ENCODE data around the gene TMEM238L.

Gene TMEM238L

DNA sequence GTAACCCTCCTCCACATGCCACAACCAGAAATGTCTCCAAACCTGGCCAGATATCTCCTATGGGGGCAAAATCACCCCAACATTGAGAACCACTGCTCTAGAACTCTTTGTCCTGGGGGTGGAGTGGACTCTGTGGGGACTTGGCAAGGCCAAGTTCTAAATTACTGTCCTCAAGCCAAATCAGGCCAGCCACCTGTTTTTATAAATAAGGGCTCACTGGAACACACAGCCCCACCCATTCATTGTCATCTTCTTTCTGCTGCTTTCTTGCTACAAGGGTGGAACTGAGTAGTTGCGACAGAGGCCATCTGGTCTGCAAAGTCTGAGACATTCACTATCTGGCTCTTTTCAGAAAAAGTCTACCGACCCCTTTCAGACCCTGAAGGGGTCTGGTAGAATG is 47.3 kb downstream of the TMEM238L start:
- Histone ChIP-seq H3K36me3 (ENCODE audit: control insufficient read depth, insufficient read depth, low read length, severe bottlenecking) (no peaks in the 10 kb centered on the region), H3K4me1 (ENCODE audit: control insufficient read depth, insufficient read depth, low read length) (peaks cover 7% of the 10 kb centered on the region), H3K9me3 (ENCODE audit: control insufficient read depth, low read length) (no peaks in the 10 kb centered on the region), H3K4me3 (ENCODE audit: low read length) (no peak overlapping the region), H3K9ac (ENCODE audit: low read length) (no peak overlapping the region), H3K27me3 (replicated peaks; ENCODE audit: control insufficient read depth, insufficient read depth, low read length) (peaks cover 13% of the 10 kb centered on the region)
- DNase-seq (ENCODE audit: low read depth), result no peak

DNA sequence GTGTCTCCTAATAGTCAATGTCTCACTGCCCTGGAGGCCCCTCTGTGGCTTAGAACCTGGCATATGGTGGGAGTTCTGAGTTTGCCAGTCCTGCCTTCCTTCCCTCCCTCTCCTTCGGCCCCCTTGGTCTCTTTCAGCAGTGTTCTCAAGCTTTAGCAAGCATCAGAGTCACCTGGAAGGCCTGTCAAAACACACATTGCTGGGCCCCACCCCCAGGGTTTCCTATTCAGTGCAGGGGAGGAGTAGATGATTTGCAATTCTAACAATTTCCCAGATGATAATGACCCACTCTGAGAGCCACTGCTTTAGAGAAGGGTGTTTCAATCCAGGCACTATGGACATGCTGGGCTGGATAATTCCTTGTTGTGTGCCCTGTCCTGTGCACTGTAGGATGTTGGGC is 47.7 kb downstream of the TMEM238L start:
- Histone ChIP-seq H3K36me3 (ENCODE audit: control insufficient read depth, insufficient read depth, low read length, severe bottlenecking) (no peaks in the 10 kb centered on the region), H3K9ac (ENCODE audit: low read length) (no peak overlapping the region), H3K27me3 (replicated peaks; ENCODE audit: control insufficient read depth, insufficient read depth, low read length) (peaks cover 13% of the 10 kb centered on the region), H3K9me3 (ENCODE audit: control insufficient read depth, low read length) (no peaks in the 10 kb centered on the region), H3K4me1 (ENCODE audit: control insufficient read depth, insufficient read depth, low read length) (peaks cover 2% of the 10 kb centered on the region), H3K4me3 (ENCODE audit: low read length) (no peak overlapping the region)
- DNase-seq (ENCODE audit: low read depth), result no peak

DNA sequence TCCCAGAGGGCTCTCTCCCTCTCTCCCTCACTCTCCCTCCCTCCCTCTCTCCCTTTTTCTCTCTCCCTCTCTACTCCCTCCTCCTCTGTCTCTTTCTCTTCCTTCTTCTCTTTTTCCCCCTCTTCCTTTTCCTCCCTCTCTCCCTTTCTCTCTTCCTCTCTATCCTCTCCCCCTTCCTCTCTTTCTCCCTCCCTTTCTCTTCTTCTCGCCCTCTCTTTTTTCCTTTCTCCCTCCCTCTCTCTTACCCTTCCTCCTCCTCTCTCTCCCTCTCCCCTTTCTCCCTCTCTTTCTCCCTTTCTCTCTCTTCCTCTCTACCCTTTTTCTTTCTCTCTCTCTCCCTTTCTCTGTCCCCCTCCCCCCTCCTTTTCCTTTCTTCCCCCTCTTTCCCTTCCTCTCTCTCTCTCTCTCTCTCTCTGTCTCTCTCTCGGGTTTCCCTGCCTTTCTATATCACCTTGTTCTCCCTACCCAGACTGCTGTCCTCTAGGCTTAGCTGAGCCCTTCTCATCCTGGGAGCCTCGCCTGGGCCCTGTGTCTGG is 48.2 kb downstream of the TMEM238L start:
- Histone ChIP-seq H3K4me1 (ENCODE audit: control insufficient read depth, insufficient read depth, low read length) (no peaks in the 10 kb centered on the region), H3K9ac (ENCODE audit: low read length) (no peak overlapping the region), H3K36me3 (ENCODE audit: control insufficient read depth, insufficient read depth, low read length, severe bottlenecking) (no peaks in the 10 kb centered on the region), H3K27me3 (replicated peaks; ENCODE audit: control insufficient read depth, insufficient read depth, low read length) (peaks cover 13% of the 10 kb centered on the region), H3K9me3 (ENCODE audit: control insufficient read depth, low read length) (no peaks in the 10 kb centered on the region), H3K4me3 (ENCODE audit: low read length) (no peak overlapping the region)
- DNase-seq (ENCODE audit: low read depth), result no peak

DNA sequence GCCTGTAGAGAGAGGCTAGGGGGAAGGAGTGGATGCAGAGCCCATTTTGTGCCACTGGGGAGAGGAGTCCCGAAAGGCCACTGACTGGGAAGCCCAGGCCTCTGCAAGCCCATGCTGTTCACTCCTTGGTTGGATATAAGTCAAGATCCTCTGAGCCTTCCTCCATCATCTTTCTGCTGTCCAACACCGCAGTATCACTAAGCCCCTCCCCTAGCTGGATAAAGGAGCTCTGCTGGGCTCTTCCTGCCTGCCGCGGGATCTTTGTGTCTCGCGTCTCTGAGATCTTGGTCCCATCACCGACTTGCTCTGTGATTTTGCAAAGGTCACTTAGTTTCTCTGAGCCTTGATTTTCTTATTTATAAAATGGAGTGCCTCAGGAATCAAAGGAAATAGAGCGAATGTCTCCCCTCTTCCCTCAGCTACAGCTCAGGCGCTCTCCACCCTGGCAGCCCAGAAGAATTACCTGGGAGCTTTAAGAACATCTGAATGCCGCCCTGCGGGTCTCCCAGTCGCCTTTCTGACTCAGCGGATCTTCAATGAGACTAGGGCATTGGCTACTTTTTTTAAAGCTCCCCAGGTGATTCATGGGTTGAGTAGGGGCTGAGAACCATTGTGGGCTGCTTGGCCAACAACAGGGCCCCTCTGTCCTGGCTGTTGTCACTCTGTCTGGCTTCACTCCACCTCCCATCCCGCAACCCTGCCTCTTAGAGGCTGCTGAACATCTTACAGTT is 48.9 kb downstream of the TMEM238L start:
- DNase-seq (ENCODE audit: low read depth), result no peak
- H3K9me3 ChIP-seq (ENCODE audit: control insufficient read depth, low read length), result no peaks in the 10 kb centered on the region
- no peaks in the 10 kb centered on the region for H3K4me1 ChIP-seq (ENCODE audit: control insufficient read depth, insufficient read depth, low read length)
- peaks cover 13% of the 10 kb centered on the region for H3K27me3 ChIP-seq (replicated peaks; ENCODE audit: control insufficient read depth, insufficient read depth, low read length)
- H3K9ac ChIP-seq (ENCODE audit: low read length), result no peak overlapping the region
- no peaks in the 10 kb centered on the region for H3K36me3 ChIP-seq (ENCODE audit: control insufficient read depth, insufficient read depth, low read length, severe bottlenecking)
- H3K4me3 ChIP-seq (ENCODE audit: low read length), result no peak overlapping the region

DNA sequence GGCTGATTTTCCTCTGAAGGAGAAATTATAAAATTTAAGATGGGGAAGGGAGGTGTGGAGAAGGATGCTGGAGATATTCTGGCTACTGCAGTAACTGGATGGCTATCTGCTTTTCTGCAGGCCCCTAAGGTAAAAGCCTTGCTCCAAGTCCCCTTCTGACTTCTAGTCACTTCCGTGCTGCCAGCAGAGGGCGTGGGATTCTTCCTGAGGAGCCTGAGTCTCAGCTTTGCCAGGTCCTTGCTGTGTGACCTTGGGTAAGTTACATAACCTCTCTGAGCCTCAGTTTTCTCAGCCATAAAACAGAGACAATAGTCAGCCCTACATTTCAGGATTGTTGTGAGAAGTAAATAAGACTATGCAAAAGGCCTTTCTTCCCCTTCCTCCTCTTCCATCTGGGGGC is 49.8 kb downstream of the TMEM238L start:
- peaks cover 3% of the 10 kb centered on the region for H3K4me1 ChIP-seq (ENCODE audit: control insufficient read depth, insufficient read depth, low read length)
- no peaks in the 10 kb centered on the region for H3K36me3 ChIP-seq (ENCODE audit: control insufficient read depth, insufficient read depth, low read length, severe bottlenecking)
- no peak overlapping the region for H3K4me3 ChIP-seq (ENCODE audit: low read length)
- H3K27me3 ChIP-seq (replicated peaks; ENCODE audit: control insufficient read depth, insufficient read depth, low read length), result peaks cover 13% of the 10 kb centered on the region
- peak; percentile 17 for DNase-seq (ENCODE audit: low read depth)
- H3K9ac ChIP-seq (ENCODE audit: low read length), result no peak overlapping the region
- H3K9me3 ChIP-seq (ENCODE audit: control insufficient read depth, low read length), result no peaks in the 10 kb centered on the region

DNA sequence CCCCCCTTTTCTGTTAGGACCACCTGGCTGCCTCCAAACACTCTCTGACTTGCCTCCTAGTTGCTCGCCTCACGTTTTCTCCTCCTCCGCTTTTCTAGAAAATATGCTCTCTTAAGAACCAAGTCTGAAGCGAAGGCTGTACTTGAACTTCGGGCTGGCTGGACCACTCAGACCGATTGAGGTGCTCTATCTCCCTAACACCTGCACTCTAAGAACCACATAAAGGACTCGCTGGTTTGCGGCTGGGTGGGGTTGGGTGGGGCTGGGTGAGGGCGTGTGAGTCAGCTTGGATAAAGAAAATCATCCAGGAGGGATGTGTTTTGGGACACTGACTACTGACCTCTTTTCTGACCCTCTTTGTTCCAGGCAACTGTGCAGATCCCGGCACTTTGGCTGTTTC is 51.2 kb downstream of the TMEM238L start:
- Histone ChIP-seq H3K36me3 (ENCODE audit: control insufficient read depth, insufficient read depth, low read length, severe bottlenecking) (no peaks in the 10 kb centered on the region), H3K4me3 (ENCODE audit: low read length) (no peak overlapping the region), H3K27me3 (replicated peaks; ENCODE audit: control insufficient read depth, insufficient read depth, low read length) (peaks cover 13% of the 10 kb centered on the region), H3K9me3 (ENCODE audit: control insufficient read depth, low read length) (no peaks in the 10 kb centered on the region), H3K4me1 (ENCODE audit: control insufficient read depth, insufficient read depth, low read length) (peaks cover 12% of the 10 kb centered on the region), H3K9ac (ENCODE audit: low read length) (no peak overlapping the region)
- DNase-seq (ENCODE audit: low read depth), result no peak

DNA sequence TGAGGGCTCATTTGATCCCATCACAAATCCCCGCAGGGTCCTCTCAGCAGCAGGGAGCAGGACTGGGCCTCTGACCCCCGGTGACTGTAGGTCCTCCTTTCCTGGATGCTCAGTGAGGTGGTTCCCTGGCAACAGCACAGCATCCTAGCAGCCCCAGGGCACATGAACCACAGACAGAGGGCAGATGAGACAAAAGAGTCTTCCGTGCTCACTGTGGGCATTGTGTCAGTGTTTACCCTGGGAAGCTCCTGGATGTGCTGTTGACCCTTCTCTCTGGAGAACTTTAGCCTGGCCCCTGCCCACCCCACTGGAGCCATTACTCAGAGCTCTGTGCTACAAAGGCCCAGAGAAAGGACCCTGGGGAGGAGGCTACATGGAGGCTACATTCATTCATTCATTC is 52.3 kb downstream of the TMEM238L start:
- H3K36me3 ChIP-seq (ENCODE audit: control insufficient read depth, insufficient read depth, low read length, severe bottlenecking), result no peaks in the 10 kb centered on the region
- H3K9ac ChIP-seq (ENCODE audit: low read length), result no peak overlapping the region
- H3K27me3 ChIP-seq (replicated peaks; ENCODE audit: control insufficient read depth, insufficient read depth, low read length), result peaks cover 13% of the 10 kb centered on the region
- no peak for DNase-seq (ENCODE audit: low read depth)
- H3K4me3 ChIP-seq (ENCODE audit: low read length), result no peak overlapping the region
- no peaks in the 10 kb centered on the region for H3K9me3 ChIP-seq (ENCODE audit: control insufficient read depth, low read length)
- peaks cover 12% of the 10 kb centered on the region for H3K4me1 ChIP-seq (ENCODE audit: control insufficient read depth, insufficient read depth, low read length)

DNA sequence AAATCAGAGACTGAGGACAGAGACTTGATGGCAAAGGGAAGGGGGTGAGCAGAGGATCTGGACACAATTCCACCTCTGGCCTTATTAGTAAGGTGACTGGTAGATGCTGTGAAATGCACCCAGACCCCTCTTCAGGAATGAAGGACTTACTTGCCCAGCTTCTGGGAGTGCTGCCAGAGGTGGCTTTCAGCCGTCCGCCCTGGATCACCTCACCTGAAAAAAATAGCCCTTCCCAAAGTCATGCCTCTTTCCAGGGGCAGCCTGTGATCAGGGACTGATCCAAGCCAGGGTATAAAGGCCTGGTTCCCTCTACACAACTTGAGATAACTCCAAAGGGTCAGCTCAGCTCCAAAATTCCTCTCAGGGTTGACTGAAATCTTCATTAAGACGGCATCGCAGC is 53.7 kb downstream of the TMEM238L start:
- no peak for DNase-seq (ENCODE audit: low read depth)
- H3K27me3 ChIP-seq (replicated peaks; ENCODE audit: control insufficient read depth, insufficient read depth, low read length), result peaks cover 3% of the 10 kb centered on the region
- H3K4me3 ChIP-seq (ENCODE audit: low read length), result no peak overlapping the region
- no peaks in the 10 kb centered on the region for H3K9me3 ChIP-seq (ENCODE audit: control insufficient read depth, low read length)
- H3K36me3 ChIP-seq (ENCODE audit: control insufficient read depth, insufficient read depth, low read length, severe bottlenecking), result no peaks in the 10 kb centered on the region
- no peak overlapping the region for H3K9ac ChIP-seq (ENCODE audit: low read length)
- peaks cover 17% of the 10 kb centered on the region for H3K4me1 ChIP-seq (ENCODE audit: control insufficient read depth, insufficient read depth, low read length)

DNA sequence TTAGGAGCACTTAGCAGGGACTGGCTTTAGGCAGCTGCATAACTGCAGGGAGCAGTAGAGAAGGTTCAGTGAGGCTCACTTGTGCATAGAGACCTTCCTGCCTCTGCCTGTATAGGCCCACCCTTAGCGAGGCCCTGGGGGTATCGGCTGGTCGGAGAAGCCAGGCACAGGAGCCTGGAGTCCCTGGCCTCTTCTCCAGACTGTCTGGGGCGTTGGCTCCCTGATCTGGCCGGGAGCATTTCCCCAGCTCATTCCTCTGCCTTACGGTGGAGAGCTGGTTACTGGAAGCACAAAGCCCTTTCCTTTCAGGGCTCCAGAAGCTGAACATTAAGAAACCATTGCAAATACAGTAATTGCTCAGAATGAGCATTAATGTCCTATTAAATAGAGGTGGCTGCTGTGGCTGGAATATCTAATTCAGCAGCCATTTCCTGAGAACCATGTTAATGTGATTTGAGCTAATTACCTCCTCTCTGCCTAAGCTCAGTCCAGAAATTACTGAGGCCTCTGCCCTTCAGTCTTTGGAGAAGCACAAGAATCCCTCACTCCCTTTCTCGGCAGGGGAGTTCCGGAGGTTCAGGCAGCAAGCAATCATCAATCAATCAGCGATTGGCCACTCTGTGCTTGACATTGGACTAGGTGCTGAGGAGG is 55.2 kb downstream of the TMEM238L start:
- H3K4me3 ChIP-seq (ENCODE audit: low read length), result no peak overlapping the region
- no peak for DNase-seq (ENCODE audit: low read depth)
- H3K4me1 ChIP-seq (ENCODE audit: control insufficient read depth, insufficient read depth, low read length), result peaks cover 31% of the 10 kb centered on the region
- H3K9ac ChIP-seq (ENCODE audit: low read length), result no peak overlapping the region
- H3K9me3 ChIP-seq (ENCODE audit: control insufficient read depth, low read length), result no peaks in the 10 kb centered on the region
- H3K36me3 ChIP-seq (ENCODE audit: control insufficient read depth, insufficient read depth, low read length, severe bottlenecking), result no peaks in the 10 kb centered on the region
- H3K27me3 ChIP-seq (replicated peaks; ENCODE audit: control insufficient read depth, insufficient read depth, low read length), result no peaks in the 10 kb centered on the region

DNA sequence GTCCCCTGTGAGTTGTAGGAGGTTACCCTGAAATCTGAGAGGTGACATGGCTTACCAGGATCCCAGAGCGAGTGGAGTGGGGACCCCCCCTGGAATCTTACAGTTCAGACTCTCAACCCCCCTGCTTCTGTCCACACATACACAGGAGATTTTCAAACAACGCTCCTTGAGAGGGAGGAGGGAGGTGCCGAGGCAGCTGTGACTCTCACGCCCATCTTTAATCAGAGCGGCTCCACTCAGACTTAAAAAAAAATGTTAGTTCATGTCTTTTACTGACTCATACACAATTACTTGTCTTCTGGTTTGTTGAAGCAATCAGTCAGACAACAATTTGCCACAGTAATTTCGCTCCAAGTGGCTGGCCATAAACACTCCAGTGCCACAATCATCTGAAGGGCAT is 58.7 kb downstream of the TMEM238L start:
- no peaks in the 10 kb centered on the region for H3K9me3 ChIP-seq (ENCODE audit: control insufficient read depth, low read length)
- H3K36me3 ChIP-seq (ENCODE audit: control insufficient read depth, insufficient read depth, low read length, severe bottlenecking), result no peaks in the 10 kb centered on the region
- no peak for DNase-seq (ENCODE audit: low read depth)
- peak overlapping the region; percentile 39 for H3K9ac ChIP-seq (ENCODE audit: low read length)
- H3K4me1 ChIP-seq (ENCODE audit: control insufficient read depth, insufficient read depth, low read length), result peaks cover 39% of the 10 kb centered on the region
- peak overlapping the region; percentile 8 for H3K4me3 ChIP-seq (ENCODE audit: low read length)
- no peaks in the 10 kb centered on the region for H3K27me3 ChIP-seq (replicated peaks; ENCODE audit: control insufficient read depth, insufficient read depth, low read length)

All from adipocyte (in vitro differentiated cells).